NCI-H1694 treated with DMSO at 0.1 percent for 48 hours (cell line): ENCODE data around the gene SMOC1.
A peak's percentile ranks its signal among the peaks of the same experiment; 100 is the strongest.

ENCODE experiments used
- DNase-seq: peaks from one replicate; lab custom pipeline; 2025; lab: John Stamatoyannopoulos, UW

Gene SMOC1

DNA sequence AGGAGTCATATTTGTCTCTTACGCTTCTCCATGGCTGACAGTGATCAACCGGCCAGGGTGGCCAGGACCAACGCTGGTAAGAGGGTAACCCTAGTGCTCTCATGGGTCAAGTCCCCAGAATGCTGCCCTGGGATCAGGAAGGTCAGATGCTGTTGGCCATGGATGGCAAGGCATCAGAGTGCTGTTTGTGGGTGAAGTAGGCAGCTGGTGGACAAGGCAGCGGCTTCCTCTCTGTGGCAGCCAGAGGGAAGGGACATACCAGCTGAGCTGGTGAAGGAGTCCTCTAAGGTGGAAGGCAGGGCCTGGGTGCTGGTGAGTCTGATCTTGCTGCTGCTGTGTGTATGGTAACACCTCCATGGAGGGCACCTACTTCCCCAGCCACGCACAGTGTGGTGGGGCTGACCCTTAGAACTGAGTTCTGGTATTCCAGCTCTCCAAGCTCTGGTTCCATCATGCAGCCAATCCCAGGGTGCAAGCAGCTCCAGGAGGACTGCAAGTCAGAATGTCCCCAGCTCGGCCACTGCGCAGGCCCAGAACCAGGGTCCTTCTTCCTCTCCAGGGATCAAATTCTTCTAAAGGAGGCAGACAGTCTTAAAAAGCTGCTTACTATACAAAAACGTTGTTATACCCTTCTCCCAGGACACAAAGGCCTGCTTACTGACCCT, 13.4 kb upstream of the SMOC1 start:
- DNase-seq = no peak

DNA sequence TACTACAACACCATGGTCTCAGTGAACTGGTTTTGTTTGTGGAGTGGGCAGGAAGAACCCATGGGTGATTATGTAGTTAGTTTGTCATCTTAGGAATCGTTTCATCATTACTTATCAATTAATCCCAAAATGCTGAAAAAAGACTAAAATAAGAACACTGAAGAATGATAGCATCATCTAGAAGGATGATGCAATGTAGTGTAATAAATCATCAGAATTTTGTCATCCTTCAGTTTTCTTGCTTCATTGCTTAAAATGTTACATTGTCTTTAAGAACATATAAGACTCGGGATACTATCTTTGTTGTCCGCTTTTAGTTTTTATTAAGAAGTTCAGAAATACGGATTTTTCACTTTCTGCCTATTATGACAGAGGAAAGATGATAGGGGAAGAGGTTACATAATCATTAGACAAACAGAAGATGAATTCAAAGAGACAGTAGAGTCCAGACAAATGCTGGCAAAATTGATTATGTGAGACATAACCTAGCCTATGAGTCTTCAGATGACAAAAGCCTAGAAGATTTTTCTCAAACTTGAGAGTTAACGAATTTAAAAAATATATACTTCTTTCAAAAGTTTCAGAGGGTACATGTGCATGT, 10.8 kb upstream of the SMOC1 start:
- no peak for DNase-seq

DNA sequence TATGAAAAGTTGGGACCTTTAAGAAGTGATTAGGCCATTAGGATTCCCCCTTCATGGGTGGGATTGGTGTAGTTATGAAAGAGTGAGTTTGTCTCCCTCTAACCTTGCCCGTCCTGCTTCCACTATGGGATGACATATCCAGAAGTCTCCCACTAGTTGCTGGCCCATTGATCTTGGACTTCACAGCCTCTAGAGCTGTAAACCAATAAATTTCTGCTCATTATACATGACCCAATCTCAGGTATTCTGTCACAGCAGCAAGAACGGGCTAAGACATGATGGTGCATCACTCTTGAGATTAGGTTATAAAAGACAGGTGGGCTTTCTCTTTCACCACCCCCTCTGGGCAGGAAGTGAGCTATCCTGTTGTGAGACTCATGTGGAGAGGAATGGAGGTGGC, 8.6 kb upstream of the SMOC1 start:
- no peak for DNase-seq

DNA sequence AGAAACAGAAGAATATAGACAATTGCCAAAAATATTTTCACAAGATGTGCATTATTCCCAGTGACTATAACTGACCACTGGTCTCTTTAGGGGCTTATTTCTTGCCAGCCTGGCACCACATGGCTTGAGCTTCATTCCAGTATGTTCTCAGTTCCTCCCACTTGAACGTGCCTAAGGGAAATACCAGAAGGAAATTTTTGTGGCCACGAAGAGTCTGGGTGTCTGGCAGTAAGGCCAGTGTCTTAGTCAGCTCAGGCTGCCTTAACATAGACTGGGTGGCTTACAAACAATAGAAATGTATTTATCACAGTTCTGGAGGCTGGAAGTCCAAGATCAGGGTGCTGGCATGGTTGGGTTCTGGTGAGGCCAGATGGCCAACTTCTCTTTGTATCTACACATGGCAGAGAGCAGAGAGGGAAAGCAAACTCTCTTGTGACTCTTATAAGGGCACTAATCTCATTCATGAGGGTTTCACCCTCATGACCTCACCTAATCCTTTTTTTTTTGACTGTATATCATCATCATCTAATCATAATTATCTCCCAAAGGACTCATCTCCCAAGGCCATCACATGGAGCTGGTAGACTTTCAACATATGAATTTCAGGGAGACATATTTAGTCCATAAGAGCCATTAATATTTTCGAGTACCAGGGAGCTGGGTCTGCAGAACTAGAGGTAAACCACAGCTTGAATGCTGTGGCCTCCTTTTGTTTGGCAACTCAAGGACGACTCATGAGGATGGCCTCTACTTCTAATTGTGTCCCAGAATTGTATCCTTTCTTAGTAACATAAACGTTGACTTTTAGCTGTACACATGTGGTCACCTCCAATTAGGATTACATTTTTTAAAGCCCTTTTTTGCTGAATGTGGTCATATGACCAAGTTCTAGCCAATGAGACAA, 5.1 kb upstream of the SMOC1 start:
- DNase-seq = no peak

DNA sequence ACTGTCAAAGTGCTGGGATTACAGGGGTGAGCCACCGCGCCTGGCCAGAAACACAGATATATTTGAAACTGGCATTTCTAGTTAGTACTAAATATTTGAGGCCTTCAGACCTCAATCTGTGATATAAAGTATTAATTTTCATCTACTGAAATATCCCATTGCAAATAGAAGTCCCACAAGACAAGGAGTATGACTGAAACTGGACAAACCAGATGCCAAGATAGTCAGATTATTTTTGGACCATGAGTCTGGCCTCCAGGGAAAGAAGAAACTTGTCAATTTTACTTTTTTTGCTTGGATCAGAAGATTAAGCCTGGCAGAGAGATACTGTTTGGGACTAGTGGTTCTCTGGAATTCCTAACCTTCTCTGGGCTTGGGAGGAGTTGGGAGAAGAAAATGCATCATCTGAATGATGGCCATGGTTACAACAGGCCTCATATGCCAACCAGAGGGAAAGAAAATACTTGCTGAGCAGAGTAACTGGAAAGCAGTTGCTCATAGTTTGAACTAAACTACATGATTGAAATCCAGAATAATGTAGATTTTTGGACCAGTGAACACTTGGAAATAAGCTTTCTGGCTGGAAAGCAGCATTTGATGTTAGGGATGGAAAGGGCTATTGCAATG, 2.9 kb upstream of the SMOC1 start:
- no peak for DNase-seq

DNA sequence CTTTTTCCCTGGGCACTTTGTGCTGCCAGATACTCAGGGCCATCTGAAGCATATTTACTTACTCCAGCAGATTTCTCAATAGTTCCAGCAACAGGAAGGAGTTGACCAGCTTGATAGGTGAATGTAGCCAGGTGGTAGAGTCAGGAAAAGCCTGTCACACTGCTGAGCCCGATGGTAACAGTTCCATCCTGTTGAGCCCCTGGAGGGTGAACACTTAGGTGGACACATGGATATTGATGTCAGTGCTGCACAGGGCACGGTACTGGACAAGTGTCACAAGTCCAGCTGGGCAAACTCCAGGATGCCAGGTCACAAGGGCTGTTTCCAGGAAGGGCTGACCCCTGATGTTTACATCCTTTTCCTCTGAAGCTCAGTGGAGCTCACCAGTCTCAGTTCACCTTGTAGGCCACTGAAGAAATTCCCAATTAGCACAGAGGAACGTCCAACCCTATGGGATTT, 2.3 kb upstream of the SMOC1 start:
- DNase-seq = no peak

DNA sequence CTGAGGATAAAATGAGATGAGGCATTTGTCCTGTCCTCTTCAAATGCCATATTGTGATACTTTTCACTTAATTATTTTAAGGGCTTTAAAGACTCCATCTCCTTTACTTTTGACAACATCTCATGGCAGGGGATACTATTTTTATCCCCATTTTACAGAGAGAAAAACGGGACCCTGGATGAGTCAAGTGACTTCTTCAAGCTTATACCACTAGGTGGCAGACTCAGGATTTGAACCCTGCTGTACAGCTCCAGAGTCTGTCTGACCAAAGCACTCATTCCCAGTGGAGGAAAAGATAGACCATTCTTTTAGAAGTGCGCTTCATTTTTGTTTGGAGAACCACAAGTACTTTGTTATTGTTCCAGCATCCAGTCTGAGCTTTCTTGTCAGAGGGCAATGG, 1.7 kb upstream of the SMOC1 start:
- peak; percentile 77 for DNase-seq

DNA sequence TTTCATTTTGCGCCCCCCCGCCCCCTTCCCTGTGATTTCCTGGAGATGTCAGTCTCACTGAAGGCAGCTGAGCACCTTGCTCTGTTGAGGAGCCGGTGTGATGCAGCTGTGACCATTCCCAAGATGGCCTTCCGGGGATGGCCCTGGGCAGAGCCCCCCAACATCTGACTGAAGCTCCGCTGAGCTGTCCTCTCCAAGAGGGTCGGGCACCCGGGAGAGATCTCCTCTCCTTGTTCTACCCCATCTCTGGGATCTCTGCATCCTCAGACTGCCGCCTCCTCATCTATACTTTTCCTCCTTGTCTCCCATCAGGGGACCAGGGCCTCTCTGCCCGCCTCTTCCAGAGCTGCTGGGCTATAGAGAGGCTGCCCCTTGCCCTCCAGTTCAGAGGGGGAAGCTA, 965 bp upstream of the SMOC1 start:
- DNase-seq = no peak

DNA sequence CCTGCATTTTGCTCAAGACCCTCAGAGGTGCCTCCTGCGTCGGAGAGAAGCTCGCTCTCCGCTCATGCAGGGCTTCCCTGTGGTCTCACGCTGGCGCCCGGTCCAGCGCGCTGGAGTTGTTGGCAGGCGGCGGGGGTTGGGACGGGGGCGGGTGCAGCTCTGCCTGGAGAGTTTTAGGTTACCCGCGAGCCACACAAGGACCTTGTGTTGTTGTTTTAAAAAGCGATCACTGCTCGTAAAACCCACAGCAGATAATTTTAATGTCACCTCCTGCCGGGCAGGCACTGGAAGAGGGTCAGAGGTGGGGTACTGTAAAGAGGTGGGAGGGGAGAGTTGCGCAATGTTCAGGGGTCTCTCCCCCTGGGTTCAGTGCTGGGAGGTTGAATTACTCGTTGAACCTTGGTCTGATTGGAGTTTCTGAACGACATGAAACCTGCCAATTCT, 850 bp downstream of the SMOC1 start:
- peak; percentile 20 for DNase-seq

DNA sequence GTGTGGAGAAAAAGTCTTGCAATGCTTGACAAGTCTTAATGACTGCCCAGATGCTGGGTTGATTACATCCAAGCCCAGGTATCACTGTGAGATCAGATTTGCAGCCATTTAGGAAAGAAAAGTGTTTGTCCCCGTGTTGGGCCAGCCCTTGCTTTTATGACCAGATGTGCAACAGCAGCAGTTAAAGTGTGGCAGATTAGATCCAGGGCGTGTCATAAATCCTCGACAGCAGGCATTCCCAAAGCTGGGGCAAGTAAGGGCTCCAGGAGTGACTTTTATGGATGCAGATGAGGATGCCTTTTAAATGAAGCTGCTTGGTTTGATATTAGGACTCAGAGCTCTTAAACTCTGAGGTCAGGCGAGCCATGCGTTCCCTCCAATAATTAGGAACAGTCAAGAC, 1.7 kb downstream of the SMOC1 start:
- peak; percentile 20 for DNase-seq

DNA sequence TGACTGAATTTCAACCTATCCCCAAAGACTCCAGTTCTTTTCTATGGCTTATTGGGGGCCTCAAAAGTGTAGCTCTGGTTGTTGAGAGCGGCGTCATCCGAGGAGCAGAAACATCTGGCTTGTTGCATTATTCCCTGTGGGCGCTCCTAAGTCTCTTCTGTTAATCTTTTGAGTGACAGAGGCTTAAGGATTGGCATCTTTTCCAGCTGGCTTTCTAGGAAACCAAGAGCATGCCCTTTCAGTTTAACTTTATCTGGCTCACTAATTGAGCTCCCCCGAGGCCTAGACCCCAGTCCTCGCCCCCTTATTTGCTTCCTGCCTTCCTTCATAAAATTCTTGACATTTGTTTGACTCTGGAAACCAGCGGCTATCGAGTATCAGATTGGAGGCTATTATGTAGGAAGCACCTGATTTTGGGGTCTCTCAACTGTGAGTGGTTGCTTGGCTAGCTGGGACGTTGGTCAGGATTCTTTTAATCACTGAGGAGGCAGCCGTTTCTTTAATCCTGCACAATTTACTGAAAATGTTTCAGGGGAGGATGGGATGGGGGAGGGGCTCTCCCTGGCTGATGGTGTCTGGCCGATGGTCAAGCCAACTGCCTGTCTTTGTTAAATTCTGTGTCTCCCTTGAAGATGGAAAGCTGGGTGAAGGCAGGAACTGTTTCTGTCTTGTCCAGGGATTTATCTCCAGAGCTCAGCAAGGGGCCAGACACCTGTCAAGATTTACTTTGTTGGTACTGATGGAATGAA, 3.1 kb downstream of the SMOC1 start:
- DNase-seq = no peak

DNA sequence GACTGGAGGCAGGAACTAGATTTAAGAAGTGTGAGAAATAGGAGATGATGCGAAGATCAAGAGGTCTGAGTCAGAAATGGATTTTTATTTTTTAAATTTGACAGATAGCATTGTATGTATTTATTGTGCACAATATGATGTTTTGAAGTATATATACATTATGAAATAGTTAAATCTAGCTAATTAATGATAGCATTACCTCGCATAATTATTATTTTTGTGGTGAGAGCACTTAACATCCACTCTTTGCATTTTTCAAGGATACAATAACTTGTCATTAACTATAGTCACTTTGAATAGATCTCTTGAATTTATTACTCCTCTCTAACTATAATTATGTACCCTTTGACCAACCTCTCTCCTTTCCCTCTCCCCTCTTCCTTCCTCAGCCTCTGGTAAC, 3.7 kb downstream of the SMOC1 start:
- DNase-seq = no peak

DNA sequence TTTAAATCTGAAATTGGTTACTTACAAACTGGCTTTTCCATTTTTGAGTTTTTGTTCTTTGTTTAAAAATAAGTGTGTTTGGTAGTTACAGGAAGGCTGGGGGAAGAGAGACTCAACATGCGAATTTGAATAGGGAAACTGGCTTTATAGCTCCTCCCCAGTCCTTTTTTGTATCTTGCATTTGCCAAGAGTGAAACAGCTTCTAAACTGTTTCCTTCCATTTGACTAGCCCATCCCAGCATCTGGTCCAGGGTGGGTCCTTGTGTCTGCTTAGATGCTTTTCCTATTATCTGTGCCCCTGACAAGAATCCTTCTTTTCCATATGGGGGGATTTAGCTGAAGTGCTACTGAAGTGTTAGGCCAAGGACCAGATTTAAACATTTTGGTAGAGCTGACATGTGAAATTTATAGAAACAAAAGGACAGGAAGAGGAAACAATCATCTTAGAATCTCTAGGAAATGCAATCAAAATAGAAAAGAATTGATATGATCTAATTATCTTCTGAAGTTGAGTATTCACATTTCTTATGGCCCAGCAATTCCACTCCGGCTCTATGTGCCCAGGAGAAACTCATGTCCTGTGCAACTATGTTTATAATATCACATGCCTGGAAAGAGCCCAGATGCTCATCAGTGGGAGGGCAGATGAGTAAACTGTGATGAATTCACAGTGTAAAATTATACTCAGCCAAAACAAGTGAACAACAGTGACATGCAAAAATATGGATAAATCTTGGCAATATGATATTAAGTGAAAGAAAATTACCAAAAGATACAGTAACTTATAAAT, 7.4 kb downstream of the SMOC1 start:
- DNase-seq = no peak

DNA sequence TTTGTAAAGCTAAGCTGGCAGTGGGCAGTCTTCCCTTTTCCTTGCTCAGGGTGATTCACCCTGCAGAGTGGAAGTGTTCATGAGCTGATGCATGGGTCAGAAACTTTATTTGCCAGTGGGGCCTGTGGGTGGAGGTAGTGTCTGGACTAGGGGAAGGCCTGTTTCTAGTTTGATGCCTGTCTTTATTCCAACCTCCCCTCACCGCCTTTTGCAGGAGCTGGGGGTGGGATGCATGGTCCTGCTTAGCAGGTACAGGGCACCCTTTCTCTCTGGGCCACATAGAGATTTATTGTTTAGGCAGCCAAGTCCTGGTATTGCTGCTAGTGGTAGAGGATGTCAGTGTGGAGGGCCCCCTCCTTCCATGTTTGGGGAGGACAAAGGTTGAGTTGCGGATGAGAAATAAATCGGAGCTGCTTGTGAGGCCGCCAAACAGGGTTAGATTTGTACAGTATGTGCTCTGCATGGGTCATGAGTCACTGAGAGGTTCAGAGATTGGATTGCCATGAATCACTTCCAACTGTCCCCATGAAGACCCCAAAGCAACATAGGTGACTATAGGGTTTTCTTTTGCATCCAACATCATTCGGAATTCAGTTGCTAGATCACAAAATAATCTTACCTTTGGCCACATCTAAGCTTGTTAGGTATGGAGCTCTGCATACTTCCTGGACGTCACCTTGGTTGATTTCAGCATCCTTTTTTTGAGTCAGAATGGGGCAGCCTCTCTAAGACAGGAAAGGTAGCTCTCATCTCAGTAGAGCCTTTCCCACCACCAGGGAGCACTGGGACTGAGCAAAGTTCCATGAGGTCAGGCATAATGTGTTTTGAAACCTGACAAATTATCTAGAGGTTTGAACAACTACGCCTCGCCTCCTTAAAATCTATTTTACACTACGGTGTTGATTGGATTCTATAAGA, 8.8 kb downstream of the SMOC1 start:
- DNase-seq = no peak

DNA sequence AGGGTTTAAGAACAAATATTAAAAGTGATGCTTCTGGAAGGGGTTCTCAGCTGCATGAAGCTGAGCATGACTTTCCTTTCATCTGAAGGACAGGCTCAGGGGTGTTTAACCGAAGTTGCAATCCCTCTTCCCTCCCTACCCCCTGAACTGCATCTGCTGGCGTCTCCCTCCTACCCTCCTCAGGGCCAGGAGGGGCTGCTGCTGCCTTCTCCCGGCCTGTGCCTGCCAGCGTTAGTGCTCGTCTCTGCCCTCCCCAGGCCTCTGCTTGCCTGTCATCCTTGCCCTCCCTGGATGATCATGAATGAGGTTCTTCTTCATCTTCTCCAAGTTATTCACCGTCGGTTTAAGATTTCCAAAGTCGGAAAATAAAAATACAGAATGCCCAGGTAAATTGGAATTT, 12.2 kb downstream of the SMOC1 start:
- DNase-seq = no peak

DNA sequence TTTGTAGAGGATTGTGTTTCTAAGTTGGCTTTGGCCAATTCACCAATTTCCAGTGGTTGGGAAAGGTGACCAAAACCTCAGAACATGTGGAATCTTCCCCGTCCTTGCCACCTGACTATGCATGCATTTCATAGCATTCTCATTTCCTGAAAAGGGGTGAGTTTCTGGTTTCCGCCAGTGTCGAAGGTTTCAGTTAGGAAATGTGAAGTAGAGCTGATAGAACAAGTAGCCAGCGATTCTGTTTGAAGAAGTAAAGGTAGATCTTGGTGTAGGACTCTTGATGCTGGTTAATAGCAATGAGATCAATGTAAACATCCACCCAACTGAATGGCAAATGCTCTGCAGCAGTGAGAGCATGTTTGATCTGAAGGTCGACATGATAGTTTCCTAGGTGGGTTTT, 15.9 kb downstream of the SMOC1 start:
- DNase-seq = no peak

DNA sequence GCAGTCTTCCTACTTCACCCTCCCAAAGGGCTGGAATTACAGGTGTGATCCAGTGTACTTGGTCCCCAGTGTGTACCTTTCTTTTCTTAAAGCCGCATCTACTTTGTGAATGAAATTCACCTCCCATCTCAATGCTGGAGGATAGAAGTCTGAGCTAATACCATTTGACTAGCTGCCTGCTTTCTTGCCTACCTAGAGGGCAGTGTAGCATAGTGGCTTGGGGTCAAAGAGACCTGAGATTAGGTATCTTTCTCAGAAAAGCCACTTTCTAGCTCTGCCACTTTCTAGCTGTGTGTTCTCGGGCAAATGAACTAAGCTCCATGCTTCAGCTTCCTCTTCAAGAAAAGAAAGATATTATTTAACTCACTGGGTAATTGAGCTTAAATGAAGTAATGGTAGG, 16.9 kb downstream of the SMOC1 start:
- no peak for DNase-seq

DNA sequence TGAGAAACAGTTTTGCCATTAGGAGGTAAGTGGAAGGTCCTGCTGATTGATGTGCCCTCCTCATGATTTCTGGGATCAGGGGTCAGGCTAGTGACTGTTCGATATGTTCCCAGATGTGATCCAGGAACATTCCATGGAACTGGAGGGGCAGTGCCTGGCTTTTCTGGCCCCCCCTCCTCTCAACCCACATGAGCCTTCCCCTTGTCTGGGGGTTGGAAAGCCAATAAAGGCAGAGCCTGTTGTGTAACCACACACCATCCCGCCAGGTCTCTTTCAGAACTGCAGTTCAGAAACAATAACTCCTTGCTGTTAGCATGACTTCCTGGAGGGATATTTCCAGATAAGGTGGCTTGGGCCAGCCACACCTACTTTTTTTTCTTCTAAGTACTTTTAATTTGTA, 17.8 kb downstream of the SMOC1 start:
- DNase-seq = no peak

DNA sequence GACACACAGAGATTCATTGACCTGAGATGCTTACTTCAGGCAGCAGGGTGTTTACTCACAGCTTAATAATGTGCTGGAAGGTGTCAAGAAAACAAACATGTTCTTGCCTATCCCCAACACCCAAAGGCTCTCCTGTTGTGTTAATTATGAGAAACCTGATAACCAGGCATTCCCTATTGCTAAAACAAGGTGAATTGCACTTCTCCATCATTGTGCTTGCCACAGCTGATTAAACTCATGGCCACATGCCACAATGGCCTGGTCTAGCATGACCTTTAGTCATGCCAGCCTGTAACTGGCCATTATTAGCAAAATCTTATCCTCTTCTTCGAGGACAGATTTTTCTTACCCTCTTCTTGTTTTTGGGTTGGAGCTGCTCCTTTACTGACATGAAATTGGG, 21.4 kb downstream of the SMOC1 start:
- no peak for DNase-seq
